Ovary (tissue), 3 donors: ENCODE measurements around the gene LPIN3.

Experiments used
- CTCF ChIP-seq, 3 donors: fragments of 450-650 bp in 2 of 3; fragments of 200-600 bp in 1 of 3; IDR thresholded peaks; one replicate each; pipeline versions ENCODE4 v1.5.1 to v1.8.0; 2016 to 2022; ENCODE audit warnings: antibody characterized with exemption in 3 of 3, mild to moderate bottlenecking in 1 of 3
- POLR2A ChIP-seq: fragments of 450-650 bp; IDR thresholded peaks from one replicate; pipeline ENCODE4 v1.6.1; 2017; ENCODE audit warnings: antibody characterized with exemption, mild to moderate bottlenecking, moderate library complexity
- donor health status: DM: no; HTN: no; CAD: no.

- no peak for TF ChIP-seq CTCF (IDR thresholded peaks at IDR 0.05)
- TF ChIP-seq POLR2A = no peak
Measured at GRCh38 chr20:41376349-41376748, 35.7 kb downstream of the LPIN3 start.
